ENCODE measurements around the gene SEMA6C.
A peak's percentile ranks its signal among the peaks of the same experiment; 100 is the strongest.
"Not testable (repeated sequence)": the region's sequence is repeated elsewhere in the genome, so short reads cannot be mapped to it uniquely, and the experiment has no call there.

SEMA6C gene

GRCh38 chr1:151146412-151147131, at the start of gene SEMA6C:
SEMA6C (minus strand) TSS chr1:151146631; CDS start chr1:151142621, 4,010 bp downstream.
- DNase-seq: peak; percentile 90 to 92

- DNase-seq: not testable (repeated sequence)
Observed at GRCh38 chr1:151194894-151195594, 48.6 kb upstream of the SEMA6C start.

GRCh38 chr1:151193856-151194255, 47.4 kb upstream of the SEMA6C start:
- DNase-seq: no peak

- no peak for DNase-seq
Observed at GRCh38 chr1:151193304-151193703, 46.9 kb upstream of the SEMA6C start.

GRCh38 chr1:151192047-151192446, 45.6 kb upstream of the SEMA6C start:
- no peak for DNase-seq

GRCh38 chr1:151189637-151190445, 43.4 kb upstream of the SEMA6C start, which contains the start of gene VPS72:
VPS72 (minus strand) TSS chr1:151190197; CDS start chr1:151190121, 76 bp downstream.
- DNase-seq: peak; percentile 85 to 88

- not testable (repeated sequence) for DNase-seq
Observed at GRCh38 chr1:151188667-151189066, 42.2 kb upstream of the SEMA6C start.

- DNase-seq: no peak
Observed at GRCh38 chr1:151187205-151187604, 40.8 kb upstream of the SEMA6C start.

GRCh38 chr1:151184211-151184610, 37.8 kb upstream of the SEMA6C start:
- DNase-seq: no peak

GRCh38 chr1:151176514-151177045, 30.1 kb upstream of the SEMA6C start:
- no peak for DNase-seq

GRCh38 chr1:151175863-151176262, 29.4 kb upstream of the SEMA6C start, which contains the start of gene TMOD4:
TMOD4 (minus strand) TSS chr1:151175981; CDS start chr1:151174875, 1,106 bp downstream.
- no peak for DNase-seq

GRCh38 chr1:151175041-151175741, 28.8 kb upstream of the SEMA6C start:
- no peak for DNase-seq

GRCh38 chr1:151171190-151171589, 24.8 kb upstream of the SEMA6C start:
- no peak for DNase-seq

- no peak for DNase-seq
Observed at GRCh38 chr1:151167116-151167515, 20.7 kb upstream of the SEMA6C start.

- no peak for DNase-seq
Observed at GRCh38 chr1:151166505-151166956, 20.1 kb upstream of the SEMA6C start.

GRCh38 chr1:151165738-151166504, 19.5 kb upstream of the SEMA6C start, which contains the start of the genes LYSMD1 and SCNM1:
LYSMD1 (minus strand) TSS chr1:151165902; CDS start chr1:151165258, 644 bp downstream.
SCNM1 (plus strand) TSS chr1:151166144; CDS start chr1:151166153, 9 bp downstream.
- DNase-seq: peak; percentile 95 to 97

GRCh38 chr1:151165281-151165737, 18.9 kb upstream of the SEMA6C start:
- DNase-seq: peak; percentile 17 to 30

GRCh38 chr1:151164732-151165280, 18.4 kb upstream of the SEMA6C start:
- DNase-seq: no peak

- no peak for DNase-seq
Observed at GRCh38 chr1:151159373-151159772, 12.9 kb upstream of the SEMA6C start.

GRCh38 chr1:151158751-151159251, 12.4 kb upstream of the SEMA6C start:
- DNase-seq: peak; percentile 19 to 33
